Activated T-helper 1 cell treated with Interleukin-2 at 50 U/mL for 16 hours (primary cell): ENCODE data around the gene SLC10A3.
A peak's percentile ranks its signal among the peaks of the same experiment; 100 is the strongest.

Experiments used
- DNase-seq: peaks from one replicate; pipeline ENCODE4 v3.0.0-alpha.2; 2020; ENCODE audit warnings: low read depth

The SLC10A3 gene

GRCh38 chrX:154490414-154491083, at the start of gene SLC10A3:
SLC10A3 (minus strand) TSS chrX:154490629; CDS start chrX:154488940, 1,689 bp downstream.
- DNase-seq: peak; percentile 84

GRCh38 chrX:154539077-154539476, 48.6 kb upstream of the SLC10A3 start:
- no peak for DNase-seq

- no peak for DNase-seq
Observed at GRCh38 chrX:154535892-154536291, 45.5 kb upstream of the SLC10A3 start.

- peak; percentile 85 for DNase-seq
Observed at GRCh38 chrX:154534526-154535322, 44.3 kb upstream of the SLC10A3 start.

- DNase-seq: no peak
Observed at GRCh38 chrX:154532690-154533089, 42.3 kb upstream of the SLC10A3 start.

GRCh38 chrX:154531626-154532025, 41.2 kb upstream of the SLC10A3 start:
- no peak for DNase-seq

GRCh38 chrX:154530286-154530685, 39.9 kb upstream of the SLC10A3 start:
- DNase-seq: no peak

- DNase-seq: no peak
Observed at GRCh38 chrX:154529206-154529612, 38.8 kb upstream of the SLC10A3 start.

GRCh38 chrX:154526901-154527675, 36.7 kb upstream of the SLC10A3 start:
- peak; percentile 27 for DNase-seq

- DNase-seq: no peak
Observed at GRCh38 chrX:154525606-154526490, 35.4 kb upstream of the SLC10A3 start.

- no peak for DNase-seq
Observed at GRCh38 chrX:154519389-154519788, 29.0 kb upstream of the SLC10A3 start.

- DNase-seq: no peak
Observed at GRCh38 chrX:154517101-154517781, 26.8 kb upstream of the SLC10A3 start.

- no peak for DNase-seq
Observed at GRCh38 chrX:154516656-154517100, 26.2 kb upstream of the SLC10A3 start.

GRCh38 chrX:154515966-154516655, 25.7 kb upstream of the SLC10A3 start, which contains the start of gene FAM3A:
FAM3A (minus strand) TSS chrX:154516232; CDS start chrX:154515772, 460 bp downstream.
- DNase-seq: peak; percentile 88

GRCh38 chrX:154515090-154515965, 24.9 kb upstream of the SLC10A3 start:
- no peak for DNase-seq

GRCh38 chrX:154513716-154514115, 23.3 kb upstream of the SLC10A3 start:
- DNase-seq: no peak

- no peak for DNase-seq
Observed at GRCh38 chrX:154512879-154513553, 22.6 kb upstream of the SLC10A3 start.

GRCh38 chrX:154511761-154512160, 21.3 kb upstream of the SLC10A3 start:
- DNase-seq: no peak

- no peak for DNase-seq
Observed at GRCh38 chrX:154509455-154509854, 19.0 kb upstream of the SLC10A3 start.
